ENCODE results near the gene PHTF2.

The PHTF2 gene

GRCh38 chr7:77759294-77759889 is 39.2 kb upstream of the PHTF2 start:
- H3K4me3 ChIP-seq (ENCODE audit: low read depth, low read length) = no peak overlapping the region
- no peak overlapping the region for H4K8ac ChIP-seq (ENCODE audit: low read depth, low read length)
- H2BK5ac ChIP-seq (ENCODE audit: low read depth, low read length, poor library complexity) = no peak overlapping the region
- no peaks in the 10 kb centered on the region for H3K36me3 ChIP-seq (ENCODE audit: control insufficient read depth in 1 of 2, insufficient read depth in 2 of 2, low read length in 2 of 2)
- no peaks in the 10 kb centered on the region for H3K9me3 ChIP-seq (ENCODE audit: insufficient read depth, low read depth, low read length)
- no peaks in the 10 kb centered on the region for H3K4me1 ChIP-seq (ENCODE audit: control insufficient read depth in 1 of 2, insufficient read depth in 2 of 2, low read length in 2 of 2)
- H3K4me2 ChIP-seq (ENCODE audit: low read length) = no peak overlapping the region
- H3K14ac ChIP-seq (ENCODE audit: low read length) = no peak overlapping the region
- H3K23ac ChIP-seq (ENCODE audit: low read length) = no peak overlapping the region
- H3K79me2 ChIP-seq (ENCODE audit: control insufficient read depth, insufficient read depth, low read length, poor library complexity) = no peaks in the 10 kb centered on the region
- H2AK5ac ChIP-seq (ENCODE audit: low read length) = no peak overlapping the region
- H2BK120ac ChIP-seq (ENCODE audit: insufficient read depth, low read length, poor library complexity) = no peak overlapping the region
- no peak overlapping the region for H4K12ac ChIP-seq (ENCODE audit: low read depth, low read length)
- H2AFZ ChIP-seq (ENCODE audit: insufficient read depth, low read length, poor library complexity) = no peak overlapping the region
- no peaks in the 10 kb centered on the region for H3K79me1 ChIP-seq (ENCODE audit: low read length)
- peak; percentile 62 to 89 for DNase-seq
- H3K27ac ChIP-seq (ENCODE audit: low read depth, low read length) = no peak overlapping the region
- WGBS (ENCODE audit: extremely low coverage, insufficient coverage, insufficient read length) = no CpG with 5 or more reads among the region's 3 CpGs
- H4K91ac ChIP-seq (ENCODE audit: low read depth, low read length) = no peak overlapping the region
- H3K27me3 ChIP-seq (ENCODE audit: insufficient read depth, low read length) = no peaks in the 10 kb centered on the region
- no peak overlapping the region for H3K9ac ChIP-seq (ENCODE audit: low read length)
- no peak overlapping the region for H3K18ac ChIP-seq (ENCODE audit: low read length)
- no peak overlapping the region for H3K4ac ChIP-seq (ENCODE audit: low read depth, low read length)
- no peak overlapping the region for H2BK12ac ChIP-seq (ENCODE audit: low read length)

GRCh38 chr7:77760809-77761453 is 37.6 kb upstream of the PHTF2 start:
- no peak overlapping the region for H3K4ac ChIP-seq (ENCODE audit: low read depth, low read length)
- no peak overlapping the region for H3K18ac ChIP-seq (ENCODE audit: low read length)
- no peak overlapping the region for H4K12ac ChIP-seq (ENCODE audit: low read depth, low read length)
- no peak overlapping the region for H2AK5ac ChIP-seq (ENCODE audit: low read length)
- no peak overlapping the region for H3K4me2 ChIP-seq (ENCODE audit: low read length)
- H3K23ac ChIP-seq (ENCODE audit: low read length) = no peak overlapping the region
- H4K91ac ChIP-seq (ENCODE audit: low read depth, low read length) = no peak overlapping the region
- no peaks in the 10 kb centered on the region for H3K36me3 ChIP-seq (ENCODE audit: control insufficient read depth in 1 of 2, insufficient read depth in 2 of 2, low read length in 2 of 2)
- H2BK120ac ChIP-seq (ENCODE audit: insufficient read depth, low read length, poor library complexity) = no peak overlapping the region
- no peak overlapping the region for H3K9ac ChIP-seq (ENCODE audit: low read length)
- no peak overlapping the region for H2BK12ac ChIP-seq (ENCODE audit: low read length)
- WGBS (ENCODE audit: extremely low coverage, insufficient coverage, insufficient read length) = no CpG with 5 or more reads among the region's 10 CpGs
- H4K8ac ChIP-seq (ENCODE audit: low read depth, low read length) = no peak overlapping the region
- H3K79me2 ChIP-seq (ENCODE audit: control insufficient read depth, insufficient read depth, low read length, poor library complexity) = no peaks in the 10 kb centered on the region
- no peak overlapping the region for H3K27ac ChIP-seq (ENCODE audit: low read depth, low read length)
- peaks cover 0 to under 1% of the 10 kb centered on the region in 2 experiments for H3K4me1 ChIP-seq (ENCODE audit: control insufficient read depth in 1 of 2, insufficient read depth in 2 of 2, low read length in 2 of 2)
- H2BK5ac ChIP-seq (ENCODE audit: low read depth, low read length, poor library complexity) = no peak overlapping the region
- no peak overlapping the region for H3K14ac ChIP-seq (ENCODE audit: low read length)
- H2AFZ ChIP-seq (ENCODE audit: insufficient read depth, low read length, poor library complexity) = no peak overlapping the region
- H3K9me3 ChIP-seq (ENCODE audit: insufficient read depth, low read depth, low read length) = no peaks in the 10 kb centered on the region
- no peak for DNase-seq
- no peaks in the 10 kb centered on the region for H3K79me1 ChIP-seq (ENCODE audit: low read length)
- H3K27me3 ChIP-seq (ENCODE audit: insufficient read depth, low read length) = no peaks in the 10 kb centered on the region
- no peak overlapping the region for H3K4me3 ChIP-seq (ENCODE audit: low read depth, low read length)

GRCh38 chr7:77765481-77765880 is 33.1 kb upstream of the PHTF2 start:
- Histone ChIP-seq H3K4ac (ENCODE audit: low read depth, low read length) (no peak overlapping the region), H3K9me3 (ENCODE audit: insufficient read depth, low read depth, low read length) (no peaks in the 10 kb centered on the region), H3K9ac (ENCODE audit: low read length) (no peak overlapping the region), H3K27me3 (ENCODE audit: insufficient read depth, low read length) (no peaks in the 10 kb centered on the region), H3K79me2 (ENCODE audit: control insufficient read depth, insufficient read depth, low read length, poor library complexity) (peaks cover 2% of the 10 kb centered on the region), H3K79me1 (ENCODE audit: low read length) (peaks cover 5% of the 10 kb centered on the region), H2BK120ac (ENCODE audit: insufficient read depth, low read length, poor library complexity) (no peak overlapping the region), H4K91ac (ENCODE audit: low read depth, low read length) (no peak overlapping the region), H2BK5ac (ENCODE audit: low read depth, low read length, poor library complexity) (no peak overlapping the region), H3K4me2 (ENCODE audit: low read length) (no peak overlapping the region), H2AK5ac (ENCODE audit: low read length) (no peak overlapping the region), H3K27ac (ENCODE audit: low read depth, low read length) (no peak overlapping the region), H3K4me3 (ENCODE audit: low read depth, low read length) (no peak overlapping the region), H3K23ac (ENCODE audit: low read length) (no peak overlapping the region), H3K18ac (ENCODE audit: low read length) (no peak overlapping the region), H2BK12ac (ENCODE audit: low read length) (no peak overlapping the region), H4K12ac (ENCODE audit: low read depth, low read length) (no peak overlapping the region), H3K36me3 (ENCODE audit: control insufficient read depth in 1 of 2, insufficient read depth in 2 of 2, low read length in 2 of 2) (peaks cover 2 to 7% of the 10 kb centered on the region in 2 experiments), H3K4me1 (ENCODE audit: control insufficient read depth in 1 of 2, insufficient read depth in 2 of 2, low read length in 2 of 2) (peaks cover 3 to 4% of the 10 kb centered on the region in 2 experiments), H3K14ac (ENCODE audit: low read length) (no peak overlapping the region), H4K8ac (ENCODE audit: low read depth, low read length) (no peak overlapping the region), H2AFZ (ENCODE audit: insufficient read depth, low read length, poor library complexity) (no peak overlapping the region)
- no peak for DNase-seq
- WGBS (ENCODE audit: extremely low coverage, insufficient coverage, insufficient read length) = no CpG with 5 or more reads among the region's 3 CpGs

GRCh38 chr7:77765906-77766800 is 32.4 kb upstream of the PHTF2 start:
- peak; percentile 23 to 72 for DNase-seq
- Histone ChIP-seq H3K27me3 (ENCODE audit: insufficient read depth, low read length) (no peaks in the 10 kb centered on the region), H4K12ac (ENCODE audit: low read depth, low read length) (peak overlapping the region; percentile 80), H2BK12ac (ENCODE audit: low read length) (peak overlapping the region; percentile 61), H3K4me1 (ENCODE audit: control insufficient read depth in 1 of 2, insufficient read depth in 2 of 2, low read length in 2 of 2) (peaks cover 3 to 4% of the 10 kb centered on the region in 2 experiments), H3K4me3 (ENCODE audit: low read depth, low read length) (no peak overlapping the region), H4K91ac (ENCODE audit: low read depth, low read length) (peak overlapping the region; percentile 57), H3K4ac (ENCODE audit: low read depth, low read length) (peak overlapping the region; percentile 58), H2AFZ (ENCODE audit: insufficient read depth, low read length, poor library complexity) (peak overlapping the region; percentile 45), H3K23ac (ENCODE audit: low read length) (no peak overlapping the region), H3K9me3 (ENCODE audit: insufficient read depth, low read depth, low read length) (no peaks in the 10 kb centered on the region), H3K79me2 (ENCODE audit: control insufficient read depth, insufficient read depth, low read length, poor library complexity) (peaks cover 2% of the 10 kb centered on the region), H2BK5ac (ENCODE audit: low read depth, low read length, poor library complexity) (peak overlapping the region; percentile 21), H3K4me2 (ENCODE audit: low read length) (no peak overlapping the region), H4K8ac (ENCODE audit: low read depth, low read length) (peak overlapping the region; percentile 48), H2AK5ac (ENCODE audit: low read length) (peak overlapping the region; percentile 15), H3K9ac (ENCODE audit: low read length) (no peak overlapping the region), H3K27ac (ENCODE audit: low read depth, low read length) (peak overlapping the region; percentile 44), H3K14ac (ENCODE audit: low read length) (no peak overlapping the region), H3K79me1 (ENCODE audit: low read length) (peaks cover 5% of the 10 kb centered on the region), H2BK120ac (ENCODE audit: insufficient read depth, low read length, poor library complexity) (peak overlapping the region; percentile 72), H3K36me3 (ENCODE audit: control insufficient read depth in 1 of 2, insufficient read depth in 2 of 2, low read length in 2 of 2) (peaks cover 2 to 7% of the 10 kb centered on the region in 2 experiments), H3K18ac (ENCODE audit: low read length) (peak overlapping the region; percentile 64)
- no CpG with 5 or more reads among the region's 4 CpGs for WGBS (ENCODE audit: extremely low coverage, insufficient coverage, insufficient read length)

Data from trophoblast cell (in vitro differentiated cells and primary cell).